Upper lobe of left lung (tissue), 6 donors: ENCODE results near the gene GALP. TPM values are rescaled to one million over a fixed set of nuclear protein-coding genes. Genes with fewer than 3 reads are reported as not detected.

Experiments used
- ATAC-seq, 2 donors: fragments of 200-7000 bp; cut with Tn5 transposase; one replicate each; pipeline ENCODE4 v1.9.1; 2022; ENCODE audit warnings: mild to moderate bottlenecking in 2 of 2, moderate library complexity in 2 of 2; ENCODE audit not compliant: low FRiP score in 2 of 2
- DNase-seq, 2 donors: peaks; one replicate each; pipeline ENCODE4 v3.0.0-alpha.2; 2019 to 2020
- H3K27ac ChIP-seq, 4 donors: fragments of 200-600 bp; sonication (generic); one replicate each; pipeline ENCODE4 v1.5.1; 2016 to 2019
- H3K27me3 ChIP-seq, 4 donors: fragments of 200-600 bp; sonication (generic); one replicate each; pipeline ENCODE4 v1.5.1; 2017 to 2019
- H3K36me3 ChIP-seq, 4 donors: fragments of 200-600 bp; sonication (generic); one replicate each; pipeline ENCODE4 v1.5.1; 2016 to 2019
- H3K4me1 ChIP-seq, 4 donors: fragments of 200-600 bp; sonication (generic); one replicate each; pipeline ENCODE4 v1.5.1; 2018 to 2019
- H3K4me3 ChIP-seq, 4 donors: fragments of 200-600 bp; sonication (generic); one replicate each; pipeline ENCODE4 v1.5.1; 2017 to 2019; ENCODE audit warnings: mild to moderate bottlenecking in 2 of 4, moderate library complexity in 1 of 4
- H3K9me3 ChIP-seq, 4 donors: fragments of 200-600 bp; sonication (generic); one replicate each; pipeline ENCODE4 v1.5.1; 2018 to 2019
- CTCF ChIP-seq, 6 experiments: fragments of 450-650 bp in 4 of 6; fragments of 200-600 bp in 2 of 6; sonication (generic) in 2 of 6; IDR thresholded peaks; one replicate each; pipeline ENCODE4 v1.5.1; 2016 to 2019; ENCODE audit warnings: antibody characterized with exemption in 6 of 6
- EP300 ChIP-seq, 4 donors: sonication (generic); formaldehyde crosslinking; IDR thresholded peaks; one replicate each; pipeline ENCODE4 v1.5.1; 2017; ENCODE audit warnings: antibody characterized with exemption in 4 of 4, control low read depth in 2 of 4
- POLR2A ChIP-seq, 4 donors: fragments of 450-650 bp; IDR thresholded peaks; one replicate each; pipeline ENCODE4 v1.5.1; 2016 to 2017; ENCODE audit warnings: antibody characterized with exemption in 4 of 4, mild to moderate bottlenecking in 2 of 4
- POLR2AphosphoS5 ChIP-seq, 2 donors: sonication (generic); formaldehyde crosslinking; IDR thresholded peaks; one replicate each; pipeline ENCODE4 v1.5.1; 2017; ENCODE audit warnings: antibody characterized with exemption in 2 of 2
- WGBS, 2 donors: methylation state at CpG; one replicate each; pipeline ENCODE4 v1.1.5; 2017 to 2018; 5-methylcytosine and 5-hydroxymethylcytosine counted together
- total RNA-seq, 6 donors: library from RNA; depleted of rRNA in 4 of 6; stranded (reverse); fragments of >200 nt in 4 of 6; gene quantifications; one replicate each; pipeline versions ENCODE4 v1.1.0 to v1.2.1, GENCODE V29; 2016 to 2021
- donor health status: DM: no; HTN: no; CAD: no; lungs with moderate emphysema.
- donor health status: DM: no; HTN: yes; CAD: no; lungs with severe emphysema.

The GALP gene
- total RNA-seq, 6 donors from 2014 or later, result not detected

GRCh38 chr19:56142897-56143434 lies 32.8 kb upstream of the GALP start:
- DNase-seq, result no peak
- Histone ChIP-seq H3K9me3 (no peaks in the 10 kb centered on the region), H3K4me3 (no peak overlapping the region), H3K27me3 (no peaks in the 10 kb centered on the region), H3K27ac (peak overlapping the region; percentile 79 to 90 (median 86)), H3K4me1 (peaks cover 28 to 54% (median 31%) of the 10 kb centered on the region in 4 donors), H3K36me3 (peaks cover 0 to 19% (median 15%) of the 10 kb centered on the region in 4 donors)
- ATAC-seq, result no peak
- TF ChIP-seq POLR2A (IDR thresholded peaks at IDR 0.05), result no peak
- no peak for TF ChIP-seq CTCF (IDR thresholded peaks at IDR 0.05)
- TF ChIP-seq POLR2AphosphoS5 (IDR thresholded peaks at IDR 0.05), result no peak
- TF ChIP-seq EP300 (IDR thresholded peaks at IDR 0.05), result no peak
- 82 to 100% methylated on average over 1 to 4 of the region's 4 CpGs for WGBS, 2 donors

- TF ChIP-seq POLR2AphosphoS5 (IDR thresholded peaks at IDR 0.05), result no peak
- no peak for TF ChIP-seq CTCF (IDR thresholded peaks at IDR 0.05)
- TF ChIP-seq EP300 (IDR thresholded peaks at IDR 0.05), result no peak
- TF ChIP-seq POLR2A (IDR thresholded peaks at IDR 0.05), result no peak
- Histone ChIP-seq H3K4me3 (no peak overlapping the region), H3K27me3 (no peaks in the 10 kb centered on the region), H3K4me1 (peaks cover 23 to 47% (median 26%) of the 10 kb centered on the region in 4 donors), H3K27ac (peak overlapping the region; percentile 19 to 88 (median 66)), H3K36me3 (peaks cover 0 to 29% (median 20%) of the 10 kb centered on the region in 4 donors), H3K9me3 (no peaks in the 10 kb centered on the region)
- DNase-seq (no peak), ATAC-seq (no peak)
- 42 to 43% methylated on average over 6 of the region's 6 CpGs for WGBS, 2 donors
Observed at GRCh38 chr19:56144376-56144775, 31.4 kb upstream of the GALP start.

GRCh38 chr19:56144831-56145230 lies 31.0 kb upstream of the GALP start:
- Histone ChIP-seq H3K27me3 (no peaks in the 10 kb centered on the region), H3K4me1 (peaks cover 20 to 43% (median 23%) of the 10 kb centered on the region in 4 donors), H3K9me3 (no peaks in the 10 kb centered on the region), H3K4me3 (no peak overlapping the region), H3K36me3 (peaks cover 0 to 33% (median 22%) of the 10 kb centered on the region in 4 donors), H3K27ac (peak overlapping the region; percentile 19 to 88 (median 66))
- TF ChIP-seq EP300 (IDR thresholded peaks at IDR 0.05) (no peak), CTCF (IDR thresholded peaks at IDR 0.05) (no peak), POLR2AphosphoS5 (IDR thresholded peaks at IDR 0.05) (no peak), POLR2A (IDR thresholded peaks at IDR 0.05) (no peak)
- DNase-seq (peak in 1 of 2 donors; percentile 73), ATAC-seq (no peak)
- WGBS, 2 donors, result 88 to 91% methylated on average over 12 of the region's 12 CpGs

- TF ChIP-seq EP300 (IDR thresholded peaks at IDR 0.05) (no peak), POLR2AphosphoS5 (IDR thresholded peaks at IDR 0.05) (no peak), CTCF (IDR thresholded peaks at IDR 0.05) (no peak), POLR2A (IDR thresholded peaks at IDR 0.05) (no peak)
- Histone ChIP-seq H3K4me1 (peaks cover 15 to 37% (median 17%) of the 10 kb centered on the region in 4 donors), H3K36me3 (peaks cover 0 to 33% (median 22%) of the 10 kb centered on the region in 4 donors), H3K27me3 (no peaks in the 10 kb centered on the region), H3K4me3 (no peak overlapping the region), H3K27ac (no peak overlapping the region), H3K9me3 (no peaks in the 10 kb centered on the region)
- ATAC-seq (no peak), DNase-seq (no peak)
- 88% methylated on average over 10 of the region's 10 CpGs for WGBS, 2 donors
Observed at GRCh38 chr19:56145698-56146097, 30.1 kb upstream of the GALP start.

- TF ChIP-seq POLR2AphosphoS5 (IDR thresholded peaks at IDR 0.05) (no peak), EP300 (IDR thresholded peaks at IDR 0.05) (no peak), POLR2A (IDR thresholded peaks at IDR 0.05) (no peak), CTCF (IDR thresholded peaks at IDR 0.05) (no peak)
- 96% methylated on average over 10 to 18 of the region's 31 CpGs for WGBS, 2 donors
- Histone ChIP-seq H3K36me3 (peaks cover 0 to 33% (median 22%) of the 10 kb centered on the region in 4 donors), H3K9me3 (no peaks in the 10 kb centered on the region), H3K27ac (no peak overlapping the region), H3K4me1 (peaks cover 10 to 37% (median 16%) of the 10 kb centered on the region in 4 donors), H3K27me3 (no peaks in the 10 kb centered on the region), H3K4me3 (no peak overlapping the region)
- DNase-seq, result peak in 1 of 2 donors; percentile 81
- ATAC-seq, result no peak
Observed at GRCh38 chr19:56146904-56147303, 28.9 kb upstream of the GALP start.
